Stimulated activated CD4-positive, alpha-beta T cell treated with anti-CD3 and anti-CD28 coated beads, Interleukin-1b, Interleukin-23, amount 100 ng/mL, for 4 hours (primary cell): ENCODE measurements around the gene PHEX.
A peak's percentile ranks its signal among the peaks of the same experiment; 100 is the strongest.

Source experiments
- DNase-seq, 2 donors: peaks; one replicate each; pipeline ENCODE4 v3.0.0-alpha.2; 2020; ENCODE audit warnings: low read depth in 2 of 2

Gene PHEX

GRCh38 chrX:22148565-22148964, 116.4 kb downstream of the PHEX start:
- no peak for DNase-seq

- DNase-seq, result no peak
These were observed 118.2 kb downstream of the PHEX start for GRCh38 chrX:22150371-22150770.

GRCh38 chrX:22155126-22155525, 123.0 kb downstream of the PHEX start:
- no peak for DNase-seq

GRCh38 chrX:22159071-22159470, 126.9 kb downstream of the PHEX start:
- DNase-seq, result no peak

GRCh38 chrX:22163326-22163725, 131.2 kb downstream of the PHEX start:
- no peak for DNase-seq

- no peak for DNase-seq
These were observed 132.8 kb downstream of the PHEX start for GRCh38 chrX:22164770-22165388.

- DNase-seq, result no peak
These were observed 133.8 kb downstream of the PHEX start for GRCh38 chrX:22165732-22166457.

- DNase-seq, result no peak
These were observed 139.3 kb downstream of the PHEX start for GRCh38 chrX:22171287-22172060.

- DNase-seq, result no peak
These were observed 141.8 kb downstream of the PHEX start for GRCh38 chrX:22173966-22174365.

GRCh38 chrX:22177950-22178515, 145.9 kb downstream of the PHEX start:
- no peak for DNase-seq

- DNase-seq, result no peak
These were observed 152.0 kb downstream of the PHEX start for GRCh38 chrX:22184096-22184495.

- no peak for DNase-seq
These were observed 154.0 kb downstream of the PHEX start for GRCh38 chrX:22186165-22186564.

GRCh38 chrX:22192419-22193060, 160.4 kb downstream of the PHEX start:
- peak; percentile 30 to 34 for DNase-seq

GRCh38 chrX:22193851-22194659, 161.9 kb downstream of the PHEX start:
- no peak for DNase-seq

GRCh38 chrX:22194660-22194945, 162.5 kb downstream of the PHEX start:
- DNase-seq, result no peak

- DNase-seq, result no peak
These were observed 164.0 kb downstream of the PHEX start for GRCh38 chrX:22196149-22196548.

GRCh38 chrX:22202251-22202650, 170.1 kb downstream of the PHEX start:
- no peak for DNase-seq

GRCh38 chrX:22203186-22203585, 171.1 kb downstream of the PHEX start:
- DNase-seq, result no peak

GRCh38 chrX:22206781-22207180, 174.7 kb downstream of the PHEX start:
- DNase-seq, result no peak

- no peak for DNase-seq
These were observed 188.8 kb downstream of the PHEX start for GRCh38 chrX:22220941-22221340.

- no peak for DNase-seq
These were observed 202.3 kb downstream of the PHEX start for GRCh38 chrX:22234380-22234779.
